ENCODE results near the gene UROC1.

The UROC1 gene

DNA sequence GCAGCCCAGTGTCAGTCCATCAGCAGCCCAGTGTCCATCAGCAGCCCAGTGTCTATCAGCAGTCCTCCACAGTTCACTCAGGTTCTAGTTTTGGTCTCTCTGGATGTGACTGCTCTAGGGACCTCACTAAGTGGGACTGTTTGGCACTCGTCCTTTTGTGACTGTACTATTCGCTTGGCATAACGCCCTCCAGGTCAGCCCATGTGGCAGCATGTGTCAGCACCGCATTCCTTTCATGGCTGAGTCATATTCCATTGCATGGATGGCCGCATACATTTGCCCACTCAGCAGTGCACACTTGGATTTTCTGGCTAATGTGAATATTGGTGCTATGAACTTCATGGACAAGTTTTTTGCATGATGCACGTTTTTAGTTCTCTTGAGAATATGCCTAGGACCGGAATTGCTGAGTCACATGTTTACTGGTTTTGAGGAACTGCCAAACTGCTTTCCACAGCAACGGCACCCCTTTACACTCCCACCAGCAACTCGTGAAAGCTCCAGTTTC, 22.8 kb upstream of the UROC1 start:
- Histone ChIP-seq H3K27me3 (ENCODE audit: insufficient read depth, low read depth) (no peaks in the 10 kb centered on the region), H3K9ac (no peak overlapping the region), H3K4me1 (ENCODE audit: low read depth, poor library complexity, severe bottlenecking) (no peaks in the 10 kb centered on the region), H3K4me2 (no peak overlapping the region), H4K20me1 (ENCODE audit: insufficient read depth) (no peaks in the 10 kb centered on the region), H3K4me3 (IDR thresholded peaks at IDR 0.05; ENCODE audit: insufficient read depth, low read depth, low read length) (no peak overlapping the region), H2AFZ (ENCODE audit: low read depth) (no peak overlapping the region), H3K36me3 (ENCODE audit: insufficient read depth) (no peaks in the 10 kb centered on the region), H3K79me2 (ENCODE audit: insufficient read depth, low read depth) (no peaks in the 10 kb centered on the region), H3K27ac (no peak overlapping the region)
- TF ChIP-seq, protein P1, sequence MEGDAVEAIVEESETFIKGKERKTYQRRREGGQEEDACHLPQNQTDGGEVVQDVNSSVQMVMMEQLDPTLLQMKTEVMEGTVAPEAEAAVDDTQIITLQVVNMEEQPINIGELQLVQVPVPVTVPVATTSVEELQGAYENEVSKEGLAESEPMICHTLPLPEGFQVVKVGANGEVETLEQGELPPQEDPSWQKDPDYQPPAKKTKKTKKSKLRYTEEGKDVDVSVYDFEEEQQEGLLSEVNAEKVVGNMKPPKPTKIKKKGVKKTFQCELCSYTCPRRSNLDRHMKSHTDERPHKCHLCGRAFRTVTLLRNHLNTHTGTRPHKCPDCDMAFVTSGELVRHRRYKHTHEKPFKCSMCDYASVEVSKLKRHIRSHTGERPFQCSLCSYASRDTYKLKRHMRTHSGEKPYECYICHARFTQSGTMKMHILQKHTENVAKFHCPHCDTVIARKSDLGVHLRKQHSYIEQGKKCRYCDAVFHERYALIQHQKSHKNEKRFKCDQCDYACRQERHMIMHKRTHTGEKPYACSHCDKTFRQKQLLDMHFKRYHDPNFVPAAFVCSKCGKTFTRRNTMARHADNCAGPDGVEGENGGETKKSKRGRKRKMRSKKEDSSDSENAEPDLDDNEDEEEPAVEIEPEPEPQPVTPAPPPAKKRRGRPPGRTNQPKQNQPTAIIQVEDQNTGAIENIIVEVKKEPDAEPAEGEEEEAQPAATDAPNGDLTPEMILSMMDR (conservative IDR thresholded peaks at IDR 0.05; ENCODE audit: low read depth, low read length) = no peak

DNA sequence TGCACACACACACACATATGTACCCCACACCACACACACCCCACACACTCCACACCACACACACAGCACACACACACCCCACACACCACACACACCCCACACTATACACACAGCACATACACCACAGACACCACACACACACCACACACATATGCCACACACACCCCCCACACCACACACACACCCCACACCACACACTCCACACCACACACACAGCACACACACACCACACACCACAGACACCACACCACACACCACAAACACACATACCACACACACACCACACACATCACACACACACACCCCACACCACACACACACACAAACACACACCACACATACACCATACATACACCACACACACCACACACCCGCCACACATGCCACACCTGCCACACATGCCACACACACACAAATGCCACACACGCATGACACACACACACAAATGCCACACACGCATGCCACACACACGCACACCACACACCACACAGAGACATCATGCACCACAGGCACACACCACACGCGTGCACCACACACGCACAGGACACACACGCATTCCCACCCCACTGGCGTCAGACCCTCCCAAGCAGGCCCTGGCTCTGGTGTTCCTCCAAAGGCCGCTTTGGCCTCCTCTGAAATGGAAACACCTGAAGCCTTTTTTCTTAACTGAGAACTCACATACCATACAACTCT, 22.1 kb upstream of the UROC1 start:
- Histone ChIP-seq H3K36me3 (ENCODE audit: insufficient read depth) (no peaks in the 10 kb centered on the region), H3K27me3 (ENCODE audit: insufficient read depth, low read depth) (no peaks in the 10 kb centered on the region; the same call in 1 of the 2 replicates)

DNA sequence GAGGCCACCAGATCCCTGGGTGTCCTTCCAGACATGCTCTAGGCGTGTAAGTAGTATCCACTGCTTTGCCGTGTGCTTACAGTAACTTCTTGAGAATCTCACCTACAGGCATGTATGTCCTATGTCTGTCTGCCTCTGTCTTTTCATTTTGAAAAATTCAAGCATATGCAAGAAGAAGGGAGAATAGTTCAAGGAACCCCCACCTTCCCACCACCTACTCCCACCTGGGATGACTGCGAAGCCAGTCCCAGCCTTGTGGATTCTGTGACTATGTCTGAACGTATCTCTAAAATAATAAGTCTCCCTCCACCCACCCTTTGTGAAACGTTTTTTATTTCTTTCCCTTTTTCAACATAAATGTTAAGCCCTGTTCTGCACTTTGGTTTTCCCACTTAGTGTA, 21.4 kb upstream of the UROC1 start:
- Histone ChIP-seq H4K20me1 (ENCODE audit: insufficient read depth) (no peaks in the 10 kb centered on the region), H3K27me3 (ENCODE audit: insufficient read depth, low read depth) (no peaks in the 10 kb centered on the region; the same call in 1 of the 2 replicates), H2AFZ (ENCODE audit: low read depth) (no peak overlapping the region), H3K27ac (no peak overlapping the region), H3K9ac (no peak overlapping the region), H3K4me1 (ENCODE audit: low read depth, poor library complexity, severe bottlenecking) (no peaks in the 10 kb centered on the region), H3K79me2 (ENCODE audit: insufficient read depth, low read depth) (no peaks in the 10 kb centered on the region), H3K4me2 (no peak overlapping the region), H3K4me3 (IDR thresholded peaks at IDR 0.05; ENCODE audit: insufficient read depth, low read depth, low read length) (no peak overlapping the region), H3K36me3 (ENCODE audit: insufficient read depth) (no peaks in the 10 kb centered on the region)
- TF ChIP-seq, protein P1 (conservative IDR thresholded peaks at IDR 0.05; ENCODE audit: low read depth, low read length) = no peak

More for the DNA sequence above, 22.1 kb upstream of the UROC1 start:
- Histone ChIP-seq H3K79me2 (ENCODE audit: insufficient read depth, low read depth) (no peaks in the 10 kb centered on the region), H2AFZ (ENCODE audit: low read depth) (no peak overlapping the region), H3K4me2 (no peak overlapping the region), H4K20me1 (ENCODE audit: insufficient read depth) (no peaks in the 10 kb centered on the region), H3K4me3 (IDR thresholded peaks at IDR 0.05; ENCODE audit: insufficient read depth, low read depth, low read length) (no peak overlapping the region), H3K9ac (no peak overlapping the region), H3K27ac (no peak overlapping the region), H3K4me1 (ENCODE audit: low read depth, poor library complexity, severe bottlenecking) (no peaks in the 10 kb centered on the region)
- TF ChIP-seq, protein P1 (conservative IDR thresholded peaks at IDR 0.05; ENCODE audit: low read depth, low read length) = no peak

DNA sequence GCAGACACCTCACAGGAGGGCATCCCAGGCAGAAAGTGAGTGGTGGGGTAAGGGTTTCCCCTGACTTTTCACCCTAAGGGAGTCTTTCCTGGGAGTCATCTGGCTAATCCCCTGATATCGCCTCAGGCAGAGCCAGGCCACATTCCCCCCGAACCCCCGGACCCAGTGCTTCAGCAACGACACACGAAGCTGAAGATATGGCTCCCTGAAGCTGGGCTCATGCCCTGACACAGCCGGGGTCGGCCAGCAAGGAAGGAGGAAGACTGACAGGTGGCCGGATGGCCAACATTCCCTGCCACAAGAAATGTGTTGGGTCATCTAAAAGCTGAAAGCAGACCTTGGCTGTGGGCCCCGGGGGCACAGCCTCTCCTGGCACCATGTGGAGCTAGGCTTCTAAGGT, 20.7 kb upstream of the UROC1 start:
- Histone ChIP-seq H3K4me1 (ENCODE audit: low read depth, poor library complexity, severe bottlenecking) (no peaks in the 10 kb centered on the region), H3K4me2 (no peak overlapping the region), H3K36me3 (ENCODE audit: insufficient read depth) (no peaks in the 10 kb centered on the region)

More for the DNA sequence above, 20.7 kb upstream of the UROC1 start:
- no peak overlapping the region for H3K27ac ChIP-seq
- H3K27me3 ChIP-seq (ENCODE audit: insufficient read depth, low read depth) = no peaks in the 10 kb centered on the region; the same call in 1 of the 2 replicates
- H3K79me2 ChIP-seq (ENCODE audit: insufficient read depth, low read depth) = no peaks in the 10 kb centered on the region
- H2AFZ ChIP-seq (ENCODE audit: low read depth) = no peak overlapping the region
- no peak overlapping the region for H3K4me3 ChIP-seq (IDR thresholded peaks at IDR 0.05; ENCODE audit: insufficient read depth, low read depth, low read length)
- no peaks in the 10 kb centered on the region for H4K20me1 ChIP-seq (ENCODE audit: insufficient read depth)
- no peak overlapping the region for H3K9ac ChIP-seq
- TF ChIP-seq, protein P1 (conservative IDR thresholded peaks at IDR 0.05; ENCODE audit: low read depth, low read length) = no peak
